Activated CD8-positive, alpha-beta memory T cell treated with anti-CD3 and anti-CD28 coated beads for 48 hours (primary cell): ENCODE results near the gene NRN1.
"Not testable (repeated sequence)": the region's sequence is repeated elsewhere in the genome, so short reads cannot be mapped to it uniquely, and the experiment has no call there.

Experiments used
- DNase-seq, 3 experiments: peaks; one replicate each; pipeline ENCODE4 v3.0.0-alpha.2; 2020; ENCODE audit warnings: low read depth in 2 of 3, low spot score in 2 of 3

Gene NRN1, protein sequence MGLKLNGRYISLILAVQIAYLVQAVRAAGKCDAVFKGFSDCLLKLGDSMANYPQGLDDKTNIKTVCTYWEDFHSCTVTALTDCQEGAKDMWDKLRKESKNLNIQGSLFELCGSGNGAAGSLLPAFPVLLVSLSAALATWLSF

DNA sequence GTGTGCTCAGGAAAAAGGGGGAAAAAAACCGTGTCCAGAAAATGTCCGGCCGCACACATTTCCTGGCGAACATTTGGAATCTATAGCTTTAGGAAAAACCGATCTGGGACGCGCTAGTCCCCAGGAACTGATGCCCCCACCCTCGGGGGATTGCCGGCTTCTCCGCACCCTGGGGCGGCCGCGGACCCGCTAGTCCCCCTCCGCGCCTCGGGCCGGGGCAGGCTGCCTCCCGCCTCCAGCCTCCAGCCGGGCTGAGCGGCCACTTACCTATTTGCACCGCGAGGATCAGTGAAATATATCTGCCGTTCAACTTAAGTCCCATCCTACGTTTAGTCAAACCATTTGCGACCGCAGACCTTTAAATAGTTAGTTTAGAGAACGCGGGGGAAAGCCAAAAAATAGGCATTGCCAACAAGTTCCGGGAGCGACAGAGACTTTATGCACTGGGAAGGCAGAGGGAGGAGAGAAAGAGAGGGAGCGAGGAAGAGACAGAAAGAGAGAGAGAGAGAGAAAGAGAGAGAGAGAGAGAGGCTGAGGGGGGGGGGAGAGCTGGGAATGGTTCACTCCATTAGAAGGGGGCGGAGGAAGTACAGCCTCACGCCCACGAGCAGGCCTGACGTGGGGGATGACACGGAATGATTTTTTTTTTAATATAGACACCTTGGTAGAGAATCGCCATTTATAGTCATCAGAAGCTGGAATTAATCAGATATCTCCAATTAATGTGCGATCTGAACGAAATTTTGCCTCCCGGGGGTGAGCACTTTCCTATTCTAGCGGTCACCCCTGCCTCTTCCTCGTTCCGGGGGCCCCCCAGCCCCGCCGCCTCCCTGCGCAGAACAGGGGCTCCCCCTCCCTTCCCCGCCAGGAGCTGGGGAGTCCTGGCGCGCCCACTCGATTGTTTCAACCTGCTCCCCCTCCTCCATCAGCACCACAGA, at the start of gene NRN1:
Gene NRN1 (minus strand): TSS at position 498 of the 938 bp plus-strand sequence. CDS start 176 bp downstream, at position 322.
- no peak for DNase-seq

DNA sequence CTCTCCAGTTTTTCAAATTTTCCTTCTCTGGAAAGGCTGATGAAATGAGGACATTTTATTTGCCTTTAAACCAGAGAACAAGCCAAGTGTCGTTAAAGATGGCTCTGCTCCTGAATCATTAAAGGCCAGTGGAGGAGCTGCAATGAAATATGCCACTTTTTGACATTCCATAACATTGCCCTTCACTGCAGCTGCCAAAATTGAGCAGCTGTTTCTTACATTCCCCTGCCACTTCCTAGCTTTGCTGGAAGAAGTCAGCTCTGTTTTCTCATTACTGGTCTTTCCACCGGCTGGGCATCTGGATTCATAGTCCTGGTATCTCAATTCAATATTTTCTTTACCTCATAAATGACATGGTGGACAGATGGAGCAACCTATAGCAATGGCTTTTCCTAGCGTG, 45.5 kb upstream of the NRN1 start:
- DNase-seq, result no peak

- no peak for DNase-seq
Observed at GRCh38 chr6:6046716-6047115, 40.0 kb upstream of the NRN1 start.

DNA sequence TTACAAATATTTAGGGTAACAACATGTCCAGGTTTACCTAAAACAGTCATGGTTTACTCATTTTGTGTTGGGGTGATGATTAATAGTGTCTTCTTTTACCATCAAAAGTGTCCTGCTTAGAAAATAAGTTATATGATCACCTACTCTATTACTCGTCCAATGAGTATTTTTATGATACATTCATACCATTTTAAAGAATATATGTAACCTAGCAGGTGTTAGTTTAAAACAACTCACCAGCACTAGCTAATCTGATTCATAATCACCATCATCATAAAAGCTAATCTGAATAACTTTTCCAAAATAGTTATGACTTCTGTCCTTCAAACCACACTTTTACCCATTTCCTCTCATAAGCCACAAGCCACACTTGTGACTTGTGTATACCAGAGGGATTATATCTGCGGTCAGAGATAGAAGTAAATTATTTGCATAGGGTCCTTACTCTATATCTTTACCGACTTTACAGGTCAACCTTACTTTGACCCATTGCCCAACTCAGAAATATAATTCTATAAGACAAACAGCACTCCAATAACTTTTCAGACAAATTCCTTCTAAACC, 33.3 kb upstream of the NRN1 start:
- no peak for DNase-seq

- no peak for DNase-seq
Observed at GRCh38 chr6:6037179-6037578, 30.5 kb upstream of the NRN1 start.

- no peak for DNase-seq
Observed at GRCh38 chr6:6033858-6034257, 27.1 kb upstream of the NRN1 start.

DNA sequence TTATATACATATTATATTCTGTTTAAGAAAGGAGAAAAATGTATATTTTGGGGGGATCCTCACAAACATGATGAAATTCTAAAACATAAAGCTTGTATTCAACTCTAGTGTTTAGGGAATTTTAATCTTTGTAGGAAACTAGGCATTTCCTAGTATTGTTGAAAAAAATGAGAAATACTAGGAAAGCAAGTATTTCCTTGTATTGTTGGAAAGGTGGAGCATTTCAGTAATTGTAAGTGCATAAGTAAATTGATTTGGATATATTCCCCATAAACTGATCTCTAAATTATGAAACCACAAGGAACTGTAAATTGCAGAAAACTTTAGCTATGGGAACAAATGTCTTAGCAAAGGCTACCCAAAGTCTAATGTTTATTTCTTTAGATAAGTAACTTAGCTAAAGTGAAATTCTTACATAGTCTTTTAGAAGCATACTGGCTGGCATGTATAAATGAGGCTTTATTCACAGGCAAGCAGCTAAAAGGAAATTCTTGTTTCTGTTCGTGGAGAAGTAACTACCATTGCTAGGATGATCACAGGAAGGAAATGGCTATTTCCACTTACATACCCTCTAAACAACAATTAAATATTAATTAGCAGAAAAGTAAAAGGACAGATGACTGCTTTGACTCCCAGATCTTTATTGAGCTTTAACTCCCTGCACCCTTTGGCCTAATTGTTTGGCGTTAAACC, 19.9 kb upstream of the NRN1 start:
- DNase-seq, result no peak

- no peak for DNase-seq
Observed at GRCh38 chr6:6025736-6026135, 19.0 kb upstream of the NRN1 start.

GRCh38 chr6:6024220-6024619, 17.5 kb upstream of the NRN1 start:
- DNase-seq, result no peak

DNA sequence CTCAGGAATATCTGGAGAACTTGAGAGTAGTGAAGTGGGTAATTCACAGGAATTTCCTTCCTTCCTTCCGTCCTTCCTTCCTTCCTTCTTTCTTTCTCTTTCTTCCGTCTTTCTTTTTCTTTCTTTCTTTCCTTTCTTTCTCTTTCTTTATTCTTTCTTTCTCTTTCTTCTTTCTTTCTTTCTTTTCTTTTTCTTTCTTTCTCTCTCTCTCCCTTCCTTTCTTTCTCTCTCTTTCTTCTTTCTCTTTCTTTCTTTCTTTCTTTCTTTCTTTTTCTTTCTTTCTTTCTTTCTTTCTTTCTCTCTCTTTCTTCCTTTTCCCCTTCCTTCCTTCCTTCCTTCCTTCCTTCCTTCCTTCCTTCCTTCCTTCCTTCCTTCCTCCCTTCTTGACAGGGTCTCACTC, 16.1 kb upstream of the NRN1 start:
- not testable (repeated sequence) for DNase-seq

GRCh38 chr6:6008648-6009421, 2.1 kb upstream of the NRN1 start:
- DNase-seq, result peak in 1 of 3 experiments; percentile 34

GRCh38 chr6:6008089-6008647, 1.4 kb upstream of the NRN1 start:
- DNase-seq, result no peak

- DNase-seq, result no peak
Observed at GRCh38 chr6:6007366-6008088, 802 bp upstream of the NRN1 start.

- no peak for DNase-seq
Observed at GRCh38 chr6:6006006-6006427, 708 bp downstream of the NRN1 start.

DNA sequence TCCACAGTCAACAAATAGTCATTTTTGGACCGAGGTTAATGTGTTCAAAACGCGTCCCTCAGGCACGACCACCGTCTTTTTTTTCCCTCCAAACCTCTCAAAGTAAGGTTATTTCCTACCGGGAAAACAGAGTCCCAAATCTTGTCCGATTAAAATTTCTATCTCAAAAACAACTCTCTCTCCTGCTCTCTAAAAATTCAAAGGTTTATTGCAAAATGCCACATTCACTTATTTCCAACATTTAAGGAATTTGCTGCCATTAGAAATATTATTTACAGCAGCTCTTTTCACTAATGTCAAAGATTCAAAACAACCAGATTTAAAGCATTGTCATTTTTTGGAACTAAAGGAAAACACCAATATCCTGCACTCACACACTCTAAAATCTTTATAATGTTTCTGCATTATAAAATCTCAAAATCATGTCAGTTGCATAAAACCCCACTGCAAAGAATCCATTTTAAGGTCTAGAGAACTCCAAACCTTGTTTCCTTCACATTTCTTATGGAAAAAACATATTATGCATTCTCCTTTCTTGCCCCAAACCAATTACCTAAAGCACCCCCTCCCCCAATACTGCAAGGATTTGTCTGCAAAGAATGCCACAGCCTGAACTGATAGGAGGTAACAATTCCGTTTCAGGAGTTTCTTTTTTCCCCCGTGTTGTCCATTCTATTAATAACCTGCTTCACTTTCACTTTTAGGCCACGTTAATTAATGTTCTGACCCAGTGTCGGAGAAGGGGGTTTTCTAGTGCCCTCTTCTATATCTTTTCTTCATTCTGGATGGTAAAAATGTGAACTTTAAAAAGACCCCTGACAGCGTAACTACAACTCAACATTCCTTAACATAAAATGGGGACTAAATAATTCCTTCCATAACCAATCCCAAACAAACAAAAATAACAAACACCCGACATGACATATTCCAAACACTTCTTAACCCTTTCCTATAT, 1.4 kb downstream of the NRN1 start:
- DNase-seq, result no peak

- no peak for DNase-seq
Observed at GRCh38 chr6:6004390-6004995, 2.2 kb downstream of the NRN1 start.

DNA sequence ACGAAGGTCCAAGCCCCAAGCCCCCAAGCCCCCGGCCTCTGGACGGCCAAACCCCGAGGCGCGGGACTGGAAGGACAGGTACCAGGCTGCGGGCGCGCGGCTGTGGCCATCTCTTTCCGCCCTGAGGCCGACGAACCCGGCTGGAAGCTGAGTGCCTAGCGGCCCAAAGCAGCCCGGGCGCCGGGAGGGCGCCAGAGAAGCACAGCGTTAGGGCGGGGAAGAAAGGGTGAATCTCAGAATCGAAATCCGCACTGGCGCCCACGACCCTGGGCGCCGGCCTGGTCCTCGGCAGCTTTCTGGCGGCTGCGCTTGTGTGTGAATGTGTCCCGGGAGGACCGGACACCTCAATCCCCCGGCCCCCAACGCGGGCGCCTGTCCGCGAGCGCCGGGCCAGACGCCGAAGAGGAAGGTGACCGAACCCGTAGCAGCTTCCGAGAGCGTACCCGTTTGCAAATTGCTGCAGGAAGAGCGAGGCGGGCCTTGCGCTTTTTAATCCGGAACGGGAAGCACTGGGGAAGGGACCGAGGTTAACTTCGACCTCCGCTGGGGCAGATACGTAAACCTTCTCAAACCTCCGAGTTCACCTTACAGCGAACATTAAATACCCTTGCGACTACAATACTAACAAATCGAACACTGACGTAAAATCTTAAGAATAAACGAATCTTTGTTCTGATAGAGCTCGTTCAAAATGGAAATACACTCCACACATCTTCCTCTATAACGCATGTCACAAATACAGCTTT, 2.9 kb downstream of the NRN1 start:
- DNase-seq, result no peak
